Stimulated activated naive CD8-positive, alpha-beta T cell treated with anti-CD3 and anti-CD28 coated beads, Interleukin-15, Interleukin-2, amounts not matched to agents 100 ng/mL and 50 ng/mL, for 24 hours (primary cell): ENCODE results near the gene RNF14.

Source experiments
- H3K27ac Mint-ChIP-seq: one replicate; pipeline ENCODE4 v1.8.0; 2021; ENCODE audit warnings: mild to moderate bottlenecking, mixed read lengths
- H3K27me3 Mint-ChIP-seq: one replicate; pipeline ENCODE4 v1.8.0; 2021; ENCODE audit warnings: mixed read lengths
- H3K36me3 Mint-ChIP-seq: one replicate; pipeline ENCODE4 v1.8.0; 2021; ENCODE audit warnings: low read depth, mixed read lengths
- H3K4me1 Mint-ChIP-seq: one replicate; pipeline ENCODE4 v1.8.0; 2021; ENCODE audit warnings: low read depth, mixed read lengths
- H3K4me3 Mint-ChIP-seq: one replicate; pipeline ENCODE4 v1.8.0; 2021; ENCODE audit warnings: mild to moderate bottlenecking, mixed read lengths
- H3K9me3 Mint-ChIP-seq: one replicate; pipeline ENCODE4 v1.8.0; 2021; ENCODE audit warnings: mixed read lengths

The RNF14 gene

DNA sequence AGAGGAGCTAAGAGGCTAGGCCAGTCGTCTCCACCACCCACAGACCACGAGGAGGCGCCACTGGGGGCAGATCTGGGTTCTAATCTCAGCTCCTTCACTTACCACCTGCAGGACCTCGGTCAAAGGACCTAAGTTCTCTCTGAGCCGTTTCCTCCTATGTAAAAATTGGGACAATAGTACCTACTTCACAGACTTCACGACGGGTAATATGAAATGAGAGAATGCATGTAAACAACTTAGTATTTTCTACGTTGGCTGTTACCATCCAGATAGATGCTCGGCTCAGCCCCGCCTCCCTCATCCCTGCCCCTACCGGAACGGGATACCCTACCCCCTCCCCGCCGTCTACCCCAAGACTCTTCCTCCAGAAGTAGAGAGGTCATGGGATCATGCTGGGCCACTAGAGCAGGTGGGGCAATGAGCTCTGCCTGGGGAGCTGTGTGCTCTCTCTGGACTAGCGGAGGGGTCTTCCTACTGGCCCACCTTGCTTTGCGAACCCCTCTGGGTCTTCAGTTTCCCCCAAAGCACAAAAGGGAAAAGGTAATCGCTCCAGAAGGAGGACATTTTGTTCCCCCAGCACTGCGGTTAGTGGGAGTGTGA, 43.4 kb downstream of the RNF14 start:
- Mint-ChIP-seq H3K4me3 (peak overlapping the region; percentile 87), H3K27me3 (no peaks in the 10 kb centered on the region), H3K9me3 (no peaks in the 10 kb centered on the region), H3K27ac (peak overlapping the region; percentile 80), H3K4me1 (peaks cover 88% of the 10 kb centered on the region), H3K36me3 (peaks cover 31% of the 10 kb centered on the region)

DNA sequence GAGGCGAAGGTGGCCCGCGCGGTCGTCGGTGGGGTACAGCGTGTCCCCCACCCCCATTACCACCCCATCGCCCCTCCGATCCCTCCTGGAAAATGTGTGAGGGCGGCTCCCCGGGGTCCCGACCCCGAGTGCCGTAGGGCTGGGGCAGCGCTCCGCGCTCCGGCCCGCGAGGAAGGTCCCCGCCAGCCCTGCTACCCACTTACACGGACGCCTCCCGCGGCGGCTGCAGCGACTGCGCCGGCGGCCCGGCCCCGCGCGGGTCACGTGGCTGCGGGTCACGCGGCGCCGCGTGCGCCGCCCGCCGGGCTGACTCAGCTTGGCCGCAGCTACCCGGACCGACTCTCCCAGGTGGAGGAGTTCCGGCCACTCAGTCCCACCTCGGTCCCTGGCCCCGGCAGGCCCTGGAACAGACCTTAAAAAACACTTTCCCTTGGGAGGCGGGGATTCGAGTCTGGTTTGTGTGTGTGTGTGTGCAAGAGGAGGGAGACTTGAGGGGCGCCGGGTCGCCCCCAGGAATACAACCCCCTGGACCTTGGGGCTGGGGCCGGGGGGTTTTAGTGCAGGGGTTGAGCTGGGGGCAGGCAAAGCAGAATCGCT, 44.0 kb downstream of the RNF14 start, which contains the start of gene GNPDA1:
GNPDA1 (minus strand) TSS at position 236 of the 597 bp plus-strand sequence. CDS start 992 bp downstream, outside the sequence.
- H3K27me3 Mint-ChIP-seq = no peaks in the 10 kb centered on the region
- H3K4me3 Mint-ChIP-seq = peak within 1 kb of the TSS; percentile 87
- H3K36me3 Mint-ChIP-seq = peaks cover 25% of the 10 kb centered on the region
- no peaks in the 10 kb centered on the region for H3K9me3 Mint-ChIP-seq
- peak within 1 kb of the TSS; percentile 95 for H3K27ac Mint-ChIP-seq
- H3K4me1 Mint-ChIP-seq = peaks cover 88% of the 10 kb centered on the region

DNA sequence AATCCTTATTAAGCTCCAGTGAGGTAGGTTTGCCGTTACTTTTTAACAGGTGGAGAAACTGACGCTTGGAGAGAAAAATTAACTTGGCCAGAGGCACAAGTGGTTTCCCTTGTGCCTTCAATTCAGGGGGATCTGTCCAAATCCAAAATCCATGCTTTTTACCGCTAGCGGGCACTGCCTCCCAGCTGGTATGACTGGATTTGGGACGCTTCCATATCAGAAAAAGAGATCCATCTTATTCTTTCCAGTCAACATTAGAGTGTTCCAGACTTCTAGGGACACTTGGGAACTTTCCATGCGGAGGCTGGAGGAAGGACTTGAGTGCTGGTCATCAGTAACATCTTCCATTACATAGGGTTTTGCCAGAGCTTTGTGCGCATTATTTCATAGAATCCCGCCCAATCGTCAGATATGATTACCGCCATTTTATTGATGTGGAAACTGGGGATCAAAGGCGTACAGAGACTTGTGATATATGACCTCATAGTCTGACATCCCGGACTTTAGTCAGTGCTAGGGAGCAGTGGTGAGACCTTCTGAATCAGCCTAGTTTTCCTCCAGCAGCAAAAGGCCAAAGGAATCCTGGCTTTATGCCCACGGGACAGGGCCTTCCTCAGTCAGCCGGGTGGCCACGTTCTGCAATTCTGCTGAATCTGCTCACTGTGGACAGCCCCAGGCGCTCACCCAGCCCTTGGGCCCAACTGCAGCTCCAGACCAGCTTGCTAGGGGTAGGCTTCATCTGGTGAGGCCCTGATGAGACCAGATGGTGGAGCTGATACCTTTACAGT, 45.0 kb downstream of the RNF14 start:
- peaks cover 88% of the 10 kb centered on the region for H3K4me1 Mint-ChIP-seq
- peak overlapping the region; percentile 95 for H3K27ac Mint-ChIP-seq
- H3K4me3 Mint-ChIP-seq = peak overlapping the region; percentile 87

GRCh38 chr5:142014911-142015584, 46.1 kb downstream of the RNF14 start:
- H3K4me1 Mint-ChIP-seq = peaks cover 85% of the 10 kb centered on the region
- peak overlapping the region; percentile 95 for H3K27ac Mint-ChIP-seq
- no peaks in the 10 kb centered on the region for H3K9me3 Mint-ChIP-seq
- no peaks in the 10 kb centered on the region for H3K27me3 Mint-ChIP-seq
- H3K4me3 Mint-ChIP-seq = peak overlapping the region; percentile 73
- H3K36me3 Mint-ChIP-seq = peaks cover 4% of the 10 kb centered on the region

More for the DNA sequence above, 45.0 kb downstream of the RNF14 start:
- Mint-ChIP-seq H3K27me3 (no peaks in the 10 kb centered on the region), H3K36me3 (peaks cover 15% of the 10 kb centered on the region), H3K9me3 (no peaks in the 10 kb centered on the region)

- H3K36me3 Mint-ChIP-seq = peaks cover 4% of the 10 kb centered on the region
- H3K4me3 Mint-ChIP-seq = peak overlapping the region; percentile 73
- peak overlapping the region; percentile 95 for H3K27ac Mint-ChIP-seq
- H3K27me3 Mint-ChIP-seq = no peaks in the 10 kb centered on the region
- no peaks in the 10 kb centered on the region for H3K9me3 Mint-ChIP-seq
- H3K4me1 Mint-ChIP-seq = peaks cover 87% of the 10 kb centered on the region
Measured at GRCh38 chr5:142015781-142016533, 47.1 kb downstream of the RNF14 start.

GRCh38 chr5:142016556-142016955, 47.7 kb downstream of the RNF14 start:
- Mint-ChIP-seq H3K4me1 (peaks cover 81% of the 10 kb centered on the region), H3K9me3 (no peaks in the 10 kb centered on the region), H3K27ac (peak overlapping the region; percentile 95), H3K27me3 (no peaks in the 10 kb centered on the region), H3K4me3 (peak overlapping the region; percentile 73), H3K36me3 (no peaks in the 10 kb centered on the region)

GRCh38 chr5:142017832-142018427, 49.0 kb downstream of the RNF14 start:
- Mint-ChIP-seq H3K27me3 (peaks cover 6% of the 10 kb centered on the region), H3K36me3 (no peaks in the 10 kb centered on the region), H3K27ac (peak overlapping the region; percentile 95), H3K4me1 (peaks cover 71% of the 10 kb centered on the region), H3K9me3 (no peaks in the 10 kb centered on the region), H3K4me3 (peak overlapping the region; percentile 38)

GRCh38 chr5:142020122-142020659, 51.3 kb downstream of the RNF14 start:
- Mint-ChIP-seq H3K36me3 (no peaks in the 10 kb centered on the region), H3K9me3 (no peaks in the 10 kb centered on the region)

DNA sequence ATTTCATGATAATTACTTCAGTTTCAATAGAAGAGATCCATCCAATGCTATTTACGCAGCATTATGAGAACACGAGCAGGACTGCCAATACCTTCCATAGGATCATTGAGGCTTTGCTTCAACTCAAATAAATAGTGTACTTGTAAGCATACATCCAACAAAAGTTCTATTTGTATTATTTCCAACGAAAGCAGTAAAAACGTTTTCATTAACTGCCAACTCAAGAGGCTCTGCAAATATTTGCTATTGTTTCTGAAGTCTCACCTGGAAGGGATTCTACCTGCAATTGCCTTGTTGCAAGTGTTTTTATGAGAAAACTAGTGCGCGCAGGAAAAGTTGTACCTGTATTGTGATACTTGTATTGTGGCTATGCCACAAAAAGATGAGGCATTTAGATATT, 54.9 kb downstream of the RNF14 start:
- Mint-ChIP-seq H3K27ac (no peak overlapping the region), H3K4me1 (peaks cover 33% of the 10 kb centered on the region), H3K4me3 (peak overlapping the region; percentile 92), H3K9me3 (no peaks in the 10 kb centered on the region), H3K27me3 (peaks cover 6% of the 10 kb centered on the region), H3K36me3 (no peaks in the 10 kb centered on the region)

More at GRCh38 chr5:142020122-142020659, 51.3 kb downstream of the RNF14 start:
- H3K4me1 Mint-ChIP-seq = peaks cover 62% of the 10 kb centered on the region
- H3K4me3 Mint-ChIP-seq = no peak overlapping the region
- peak overlapping the region; percentile 6 for H3K27ac Mint-ChIP-seq
- H3K27me3 Mint-ChIP-seq = peaks cover 6% of the 10 kb centered on the region

DNA sequence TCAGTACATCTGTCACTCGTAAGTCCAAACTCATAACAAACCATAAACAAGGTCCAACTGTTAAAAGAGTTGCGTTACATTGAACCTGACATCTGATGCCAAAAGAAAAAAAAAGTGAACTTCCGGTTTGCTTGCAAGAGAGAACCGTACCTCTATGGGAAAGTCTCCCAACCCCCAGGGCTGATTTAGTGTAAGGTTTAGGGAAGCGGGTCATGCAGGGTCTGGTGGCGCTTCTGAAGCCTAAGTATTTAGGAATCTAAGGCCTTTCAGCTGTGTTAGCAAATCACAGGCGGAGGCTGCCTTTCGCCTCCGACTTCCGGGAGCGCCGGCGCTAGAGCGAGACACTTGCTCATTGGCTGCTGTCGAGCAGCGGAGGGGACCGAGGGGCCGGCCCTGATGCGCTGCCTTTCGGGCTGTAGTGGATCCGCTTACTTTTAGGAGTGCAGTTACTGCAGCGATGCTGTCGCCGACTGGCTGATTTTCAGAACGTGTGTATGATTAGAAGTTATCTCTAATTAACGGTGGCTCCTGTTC, 55.9 kb downstream of the RNF14 start:
- Mint-ChIP-seq H3K36me3 (no peaks in the 10 kb centered on the region), H3K4me1 (peaks cover 28% of the 10 kb centered on the region), H3K9me3 (no peaks in the 10 kb centered on the region), H3K27ac (peak overlapping the region; percentile 97), H3K4me3 (peak overlapping the region; percentile 92), H3K27me3 (peaks cover 6% of the 10 kb centered on the region)

DNA sequence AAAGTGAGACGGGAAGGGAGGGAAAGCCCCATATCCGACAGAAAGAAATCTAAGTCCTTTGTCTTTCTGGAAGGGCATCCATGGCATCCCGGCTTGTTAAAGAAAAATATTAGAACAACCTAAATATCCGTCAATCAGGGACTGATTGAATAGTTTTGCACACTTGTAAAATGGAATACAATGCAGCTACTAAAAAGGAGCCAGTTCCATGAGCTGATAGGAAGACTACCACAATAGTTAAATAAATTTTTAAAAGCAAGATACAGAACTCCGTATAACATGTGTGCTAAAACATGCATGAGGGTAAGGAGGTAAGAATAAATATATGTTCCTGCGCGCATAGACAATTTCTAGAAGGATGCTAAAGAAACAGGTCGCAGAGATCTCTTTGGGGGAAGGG, 56.7 kb downstream of the RNF14 start:
- Mint-ChIP-seq H3K4me1 (peaks cover 21% of the 10 kb centered on the region), H3K9me3 (no peaks in the 10 kb centered on the region), H3K36me3 (no peaks in the 10 kb centered on the region), H3K27me3 (peaks cover 6% of the 10 kb centered on the region), H3K27ac (peak overlapping the region; percentile 97), H3K4me3 (peak overlapping the region; percentile 92)

GRCh38 chr5:142032150-142032549, 63.2 kb downstream of the RNF14 start:
- Mint-ChIP-seq H3K27me3 (peaks cover 4% of the 10 kb centered on the region), H3K4me1 (peaks cover 8% of the 10 kb centered on the region), H3K36me3 (no peaks in the 10 kb centered on the region), H3K9me3 (no peaks in the 10 kb centered on the region), H3K4me3 (no peak overlapping the region), H3K27ac (no peak overlapping the region)

- H3K4me3 Mint-ChIP-seq = no peak overlapping the region
- no peaks in the 10 kb centered on the region for H3K36me3 Mint-ChIP-seq
- H3K27ac Mint-ChIP-seq = no peak overlapping the region
- peaks cover 8% of the 10 kb centered on the region for H3K4me1 Mint-ChIP-seq
- H3K9me3 Mint-ChIP-seq = no peaks in the 10 kb centered on the region
- H3K27me3 Mint-ChIP-seq = peaks cover 4% of the 10 kb centered on the region
Measured at GRCh38 chr5:142032747-142033631, 64.1 kb downstream of the RNF14 start.
